ENCODE data around the gene CNGB1.

The CNGB1 gene

GRCh38 chr16:57971848-57972247 lies 920 bp upstream of the CNGB1 start:
- DNase-seq = no peak

GRCh38 chr16:57970319-57970718 lies 609 bp downstream of the CNGB1 start:
- no peak for DNase-seq

GRCh38 chr16:57969451-57970123 lies 1.3 kb downstream of the CNGB1 start:
- DNase-seq = no peak

- no peak for DNase-seq
Measured at GRCh38 chr16:57967916-57968315, 3.0 kb downstream of the CNGB1 start.

- DNase-seq = no peak
Measured at GRCh38 chr16:57966986-57967385, 3.9 kb downstream of the CNGB1 start.

- no peak for DNase-seq
Measured at GRCh38 chr16:57966204-57966771, 4.6 kb downstream of the CNGB1 start.

GRCh38 chr16:57964157-57964700 lies 6.7 kb downstream of the CNGB1 start:
- no peak for DNase-seq

- DNase-seq = no peak
Measured at GRCh38 chr16:57962756-57963155, 8.2 kb downstream of the CNGB1 start.

GRCh38 chr16:57962046-57962445 lies 8.9 kb downstream of the CNGB1 start:
- no peak for DNase-seq

- no peak for DNase-seq
Measured at GRCh38 chr16:57961538-57961937, 9.4 kb downstream of the CNGB1 start.

- DNase-seq = no peak
Measured at GRCh38 chr16:57960826-57961472, 10.0 kb downstream of the CNGB1 start.

GRCh38 chr16:57960310-57960709 lies 10.6 kb downstream of the CNGB1 start:
- DNase-seq = no peak

- DNase-seq = no peak
Measured at GRCh38 chr16:57959804-57960203, 11.1 kb downstream of the CNGB1 start.

- DNase-seq = no peak
Measured at GRCh38 chr16:57959121-57959520, 11.8 kb downstream of the CNGB1 start.

GRCh38 chr16:57958544-57958943 lies 12.4 kb downstream of the CNGB1 start:
- DNase-seq = no peak

GRCh38 chr16:57957673-57958392 lies 13.1 kb downstream of the CNGB1 start:
- DNase-seq = no peak

GRCh38 chr16:57956924-57957672 lies 13.8 kb downstream of the CNGB1 start:
- DNase-seq = no peak

GRCh38 chr16:57956270-57956808 lies 14.6 kb downstream of the CNGB1 start:
- DNase-seq = no peak

GRCh38 chr16:57955572-57956188 lies 15.2 kb downstream of the CNGB1 start:
- DNase-seq = no peak

- DNase-seq = no peak
Measured at GRCh38 chr16:57953857-57954256, 17.1 kb downstream of the CNGB1 start.

- DNase-seq = no peak
Measured at GRCh38 chr16:57952909-57953308, 18.0 kb downstream of the CNGB1 start.

Measured in T-helper 9 cell (primary cell).